HEK293 (cell line): ENCODE data around the gene CCNL1.

Experiments used
- CTCF ChIP-seq: fragments of 450-650 bp; formaldehyde crosslinking; IDR thresholded peaks from 2 replicates; pipeline ENCODE4 v1.5.1; 2016; ENCODE audit warnings: missing biosample characterization, missing genetic modification characterization
- ELK4 ChIP-seq: IDR thresholded peaks from 2 replicates; pipeline ENCODE4 v1.6.1; 2011; ENCODE audit warnings: mild to moderate bottlenecking, low read depth, low read length, borderline replicate concordance
- RBAK ChIP-seq: fragments of 450-650 bp; formaldehyde crosslinking; IDR thresholded peaks from 2 replicates; pipeline ENCODE4 v1.5.1; 2016; ENCODE audit warnings: missing biosample characterization, missing genetic modification characterization
- ZBTB1 ChIP-seq: fragments of 450-650 bp; formaldehyde crosslinking; IDR thresholded peaks from 2 replicates; pipeline ENCODE4 v1.5.1; 2016; ENCODE audit warnings: missing biosample characterization, missing genetic modification characterization
- ZBTB7A ChIP-seq: fragments of 450-650 bp; formaldehyde crosslinking; IDR thresholded peaks from 2 replicates; pipeline ENCODE4 v1.5.1; 2016; ENCODE audit warnings: low read depth, missing biosample characterization, missing genetic modification characterization
- ZFP41 ChIP-seq: fragments of 450-650 bp; formaldehyde crosslinking; IDR thresholded peaks from 2 replicates; pipeline ENCODE4 v1.5.1; 2016; ENCODE audit warnings: missing biosample characterization, missing genetic modification characterization, borderline replicate concordance
- ZNF274 ChIP-seq, 2 experiments: fragments of 200-500 bp in 1 of 2; fragments of 450-650 bp in 1 of 2; sonication (Bioruptor generic) in 1 of 2; formaldehyde crosslinking in 1 of 2; IDR thresholded peaks; 2 replicates each; pipeline versions ENCODE4 v1.5.1 to v1.6.1; 2014 to 2016; ENCODE audit warnings: borderline replicate concordance in 1 of 2, inconsistent platforms in 1 of 2, low read length in 1 of 2, missing biosample characterization in 1 of 2, missing genetic modification characterization in 1 of 2
- ZNF324 ChIP-seq: fragments of 450-650 bp; formaldehyde crosslinking; IDR thresholded peaks from 2 replicates; pipeline ENCODE4 v1.5.1; 2016; ENCODE audit warnings: missing biosample characterization, missing genetic modification characterization
- ZNF48 ChIP-seq: fragments of 450-650 bp; formaldehyde crosslinking; IDR thresholded peaks from 2 replicates; pipeline ENCODE4 v1.5.1; 2016; ENCODE audit warnings: missing biosample characterization, missing genetic modification characterization
- ZNF645 ChIP-seq: fragments of 450-650 bp; formaldehyde crosslinking; IDR thresholded peaks from 2 replicates; pipeline ENCODE4; 2016; ENCODE audit warnings: missing biosample characterization, missing genetic modification characterization
- ZNF777 ChIP-seq: fragments of 450-650 bp; formaldehyde crosslinking; IDR thresholded peaks from 2 replicates; pipeline ENCODE4 v1.5.1; 2017; ENCODE audit warnings: missing biosample characterization, missing genetic modification characterization, borderline replicate concordance
- ZNF785 ChIP-seq: fragments of 450-650 bp; formaldehyde crosslinking; IDR thresholded peaks from 2 replicates; pipeline ENCODE4 v1.5.1; 2016; ENCODE audit warnings: missing biosample characterization, missing genetic modification characterization
- TF ChIP-seq, protein P1 (sequence below): fragments of 450-650 bp; formaldehyde crosslinking; IDR thresholded peaks from 2 replicates; pipeline ENCODE4 v1.5.1; 2016; ENCODE audit warnings: missing biosample characterization, missing genetic modification characterization

GRCh38 chr3:157100608-157101396, 59.1 kb downstream of the CCNL1 start:
- TF ChIP-seq ELK4, result no peak
- no peak for TF ChIP-seq CTCF
- no peak for TF ChIP-seq ZNF645 (tag by site-specific recombination)
- no peak for TF ChIP-seq ZBTB1 (tag by site-specific recombination)
- TF ChIP-seq RBAK (tag by site-specific recombination), result no peak
- TF ChIP-seq, protein P1, sequence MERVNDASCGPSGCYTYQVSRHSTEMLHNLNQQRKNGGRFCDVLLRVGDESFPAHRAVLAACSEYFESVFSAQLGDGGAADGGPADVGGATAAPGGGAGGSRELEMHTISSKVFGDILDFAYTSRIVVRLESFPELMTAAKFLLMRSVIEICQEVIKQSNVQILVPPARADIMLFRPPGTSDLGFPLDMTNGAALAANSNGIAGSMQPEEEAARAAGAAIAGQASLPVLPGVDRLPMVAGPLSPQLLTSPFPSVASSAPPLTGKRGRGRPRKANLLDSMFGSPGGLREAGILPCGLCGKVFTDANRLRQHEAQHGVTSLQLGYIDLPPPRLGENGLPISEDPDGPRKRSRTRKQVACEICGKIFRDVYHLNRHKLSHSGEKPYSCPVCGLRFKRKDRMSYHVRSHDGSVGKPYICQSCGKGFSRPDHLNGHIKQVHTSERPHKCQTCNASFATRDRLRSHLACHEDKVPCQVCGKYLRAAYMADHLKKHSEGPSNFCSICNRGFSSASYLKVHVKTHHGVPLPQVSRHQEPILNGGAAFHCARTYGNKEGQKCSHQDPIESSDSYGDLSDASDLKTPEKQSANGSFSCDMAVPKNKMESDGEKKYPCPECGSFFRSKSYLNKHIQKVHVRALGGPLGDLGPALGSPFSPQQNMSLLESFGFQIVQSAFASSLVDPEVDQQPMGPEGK (tag by site-specific recombination), result no peak
- TF ChIP-seq ZNF785 (tag by site-specific recombination), result no peak
- TF ChIP-seq ZNF274 (IDR thresholded peaks at IDR 0.05; ENCODE audit: low read length), result no peak
- TF ChIP-seq ZNF274 (tag by site-specific recombination; IDR thresholded peaks at IDR 0.05; ENCODE audit: borderline replicate concordance), result no peak
- TF ChIP-seq ZBTB7A (tag by site-specific recombination), result no peak
- TF ChIP-seq ZNF777 (tag by site-specific recombination), result no peak
- no peak for TF ChIP-seq ZNF48 (tag by site-specific recombination)
- TF ChIP-seq ZNF324 (tag by site-specific recombination), result no peak
- TF ChIP-seq ZFP41 (tag by site-specific recombination), result no peak
